HFF-Myc (cell line): ENCODE measurements around the gene C19orf81.
"Not testable (repeated sequence)": the region's sequence is repeated elsewhere in the genome, so short reads cannot be mapped to it uniquely, and the experiment has no call there.

ENCODE experiments used
- DNase-seq: peaks from one replicate; pipeline ENCODE4 v3.0.0-alpha.2; 2011; ENCODE audit warnings: low read depth; ENCODE audit errors: extremely low read depth
- H3K4me3 ChIP-seq: replicated peaks from 2 replicates; pipeline ENCODE4 v1.5.1; 2011; ENCODE audit warnings: low read depth, mild to moderate bottlenecking, control low read depth, low read length
- CTCF ChIP-seq: IDR thresholded peaks from 2 replicates; pipeline ENCODE4 v1.5.1; 2012; ENCODE audit warnings: mild to moderate bottlenecking, low read depth, low read length, control low read depth; ENCODE audit errors: missing control alignments

C19orf81 gene

GRCh38 chr19:50649433-50650391 is at the start of gene C19orf81:
TSS of gene C19orf81 (plus strand) at chr19:50649445. CDS start at chr19:50649445, 0 bp downstream.
- DNase-seq = no peak
- no peak within 1 kb of the TSS for H3K4me3 ChIP-seq
- TF ChIP-seq CTCF = no peak

GRCh38 chr19:50601407-50602088 is 47.7 kb upstream of the C19orf81 start:
- no peak overlapping the region for H3K4me3 ChIP-seq
- no peak for DNase-seq
- no peak for TF ChIP-seq CTCF

- no peak for DNase-seq
- no peak for TF ChIP-seq CTCF
- no peak overlapping the region for H3K4me3 ChIP-seq
These were observed 47.2 kb upstream of the C19orf81 start for GRCh38 chr19:50602089-50602422.

GRCh38 chr19:50602496-50602895 is 46.7 kb upstream of the C19orf81 start:
- no peak for TF ChIP-seq CTCF
- no peak overlapping the region for H3K4me3 ChIP-seq

GRCh38 chr19:50602935-50603334 is 46.3 kb upstream of the C19orf81 start:
- TF ChIP-seq CTCF = no peak
- no peak overlapping the region for H3K4me3 ChIP-seq
- DNase-seq = no peak

More at GRCh38 chr19:50602496-50602895, 46.7 kb upstream of the C19orf81 start:
- DNase-seq = no peak

- not testable (repeated sequence) for DNase-seq
These were observed 44.8 kb upstream of the C19orf81 start for GRCh38 chr19:50604264-50605073.

More at GRCh38 chr19:50604264-50605073, 44.8 kb upstream of the C19orf81 start:
- not testable (repeated sequence) for H3K4me3 ChIP-seq
